Parathyroid adenoma (tissue), 2 donors: ENCODE measurements around the gene SPACA9.

ENCODE experiments used
- H2AFZ ChIP-seq: fragments of 300-600 bp; sonication (generic); one replicate; pipeline ENCODE4 v1.7.0; 2017; ENCODE audit warnings: antibody characterized with exemption, mild to moderate bottlenecking
- H3K27ac ChIP-seq: fragments of 300-600 bp; sonication (generic); one replicate; pipeline ENCODE4 v1.7.0; 2017
- H3K27me3 ChIP-seq: fragments of 300-600 bp; sonication (generic); one replicate; pipeline ENCODE4 v1.7.0; 2017; ENCODE audit warnings: low read length; ENCODE audit not compliant: control insufficient read depth, insufficient read depth
- H3K36me3 ChIP-seq: fragments of 300-600 bp; sonication (generic); one replicate; pipeline ENCODE4 v1.7.0; 2017; ENCODE audit warnings: low read length; ENCODE audit not compliant: control insufficient read depth, insufficient read depth
- H3K4me1 ChIP-seq: fragments of 300-600 bp; sonication (generic); one replicate; pipeline ENCODE4 v1.7.0; 2017; ENCODE audit warnings: control low read depth
- H3K4me2 ChIP-seq: fragments of 300-600 bp; sonication (generic); one replicate; pipeline ENCODE4 v1.7.0; 2017; ENCODE audit warnings: low read length
- H3K4me3 ChIP-seq: fragments of 300-600 bp; sonication (generic); one replicate; pipeline ENCODE4 v1.7.0; 2017; ENCODE audit warnings: low read depth, low read length
- H3K79me2 ChIP-seq: fragments of 300-600 bp; sonication (generic); one replicate; pipeline ENCODE4 v1.7.0; 2017; ENCODE audit warnings: control low read depth
- H3K9ac ChIP-seq: fragments of 300-600 bp; sonication (generic); one replicate; pipeline ENCODE4 v1.7.0; 2017; ENCODE audit warnings: mild to moderate bottlenecking
- H3K9me3 ChIP-seq: fragments of 300-600 bp; sonication (generic); one replicate; pipeline ENCODE4 v1.7.0; 2017; ENCODE audit warnings: low read length; ENCODE audit not compliant: control insufficient read depth
- CTCF ChIP-seq: fragments of 300-600 bp; sonication (generic); IDR thresholded peaks from one replicate; pipeline ENCODE4 v1.7.0; 2017; ENCODE audit warnings: antibody characterized with exemption, mild to moderate bottlenecking
- donor health status: primary hyperparathyroidism.

Gene SPACA9

GRCh38 chr9:132846109-132846917, 32.4 kb upstream of the SPACA9 start:
- Histone ChIP-seq H3K36me3 (no peaks in the 10 kb centered on the region), H3K4me1 (no peaks in the 10 kb centered on the region), H3K4me3 (no peak overlapping the region), H3K27me3 (no peaks in the 10 kb centered on the region), H2AFZ (no peak overlapping the region), H3K79me2 (no peaks in the 10 kb centered on the region), H3K9me3 (no peaks in the 10 kb centered on the region), H3K4me2 (no peak overlapping the region), H3K9ac (no peak overlapping the region), H3K27ac (no peak overlapping the region)
- TF ChIP-seq CTCF, result no peak

GRCh38 chr9:132846918-132847515, 31.7 kb upstream of the SPACA9 start:
- Histone ChIP-seq H3K4me1 (no peaks in the 10 kb centered on the region), H2AFZ (no peak overlapping the region), H3K9me3 (no peaks in the 10 kb centered on the region), H3K36me3 (no peaks in the 10 kb centered on the region), H3K27ac (no peak overlapping the region), H3K4me2 (no peak overlapping the region), H3K27me3 (no peaks in the 10 kb centered on the region), H3K79me2 (no peaks in the 10 kb centered on the region), H3K9ac (no peak overlapping the region), H3K4me3 (no peak overlapping the region)
- TF ChIP-seq CTCF, result no peak

GRCh38 chr9:132849185-132849706, 29.5 kb upstream of the SPACA9 start:
- Histone ChIP-seq H3K79me2 (no peaks in the 10 kb centered on the region), H3K9me3 (no peaks in the 10 kb centered on the region), H3K9ac (no peak overlapping the region), H3K4me1 (no peaks in the 10 kb centered on the region), H3K4me3 (no peak overlapping the region), H3K4me2 (no peak overlapping the region), H3K27ac (no peak overlapping the region), H2AFZ (no peak overlapping the region), H3K36me3 (no peaks in the 10 kb centered on the region), H3K27me3 (no peaks in the 10 kb centered on the region)
- no peak for TF ChIP-seq CTCF

- Histone ChIP-seq H3K79me2 (no peaks in the 10 kb centered on the region), H3K4me1 (no peaks in the 10 kb centered on the region), H3K4me2 (no peak overlapping the region), H3K27ac (no peak overlapping the region), H3K9ac (no peak overlapping the region), H3K27me3 (no peaks in the 10 kb centered on the region), H3K9me3 (no peaks in the 10 kb centered on the region), H3K36me3 (no peaks in the 10 kb centered on the region), H2AFZ (no peak overlapping the region), H3K4me3 (no peak overlapping the region)
- TF ChIP-seq CTCF, result no peak
These were observed 25.2 kb upstream of the SPACA9 start for GRCh38 chr9:132853482-132853881.
